HepG2 (cell line): ENCODE results near the gene TMEM151A. TPM values are rescaled to one million over a fixed set of nuclear protein-coding genes. Genes with fewer than 3 reads are reported as not detected.

ENCODE experiments used
- AGO2 ChIP-seq: fragments of 200-400 bp; formaldehyde crosslinking; optimal IDR thresholded peaks from 2 replicates; pipeline ENCODE3; 2017; ENCODE audit warnings: mild to moderate bottlenecking, low read depth, low read length, moderate library complexity
- CREB3 ChIP-seq: sonication (generic); formaldehyde crosslinking; IDR thresholded peaks from 2 replicates; pipeline ENCODE4 v1.5.0; 2020; ENCODE audit warnings: missing genetic modification reagents
- FOXJ3 ChIP-seq: sonication (generic); formaldehyde crosslinking; IDR thresholded peaks from 2 replicates; pipeline ENCODE4 v1.4.0; 2020; ENCODE audit warnings: missing genetic modification reagents, mild to moderate bottlenecking, borderline replicate concordance
- GZF1 ChIP-seq: sonication (generic); formaldehyde crosslinking; IDR thresholded peaks from 2 replicates; pipeline ENCODE4 v1.5.1; 2020; ENCODE audit warnings: mild to moderate bottlenecking, missing genetic modification reagents
- HMG20A ChIP-seq: IDR thresholded peaks from 2 replicates; pipeline ENCODE4 v1.6.1; 2016; ENCODE audit warnings: borderline replicate concordance
- MED13 ChIP-seq: sonication (generic); formaldehyde crosslinking; IDR thresholded peaks from 2 replicates; pipeline ENCODE4 v1.5.0; 2020; ENCODE audit warnings: missing genetic modification reagents
- NCOA5 ChIP-seq: sonication (generic); formaldehyde crosslinking; IDR thresholded peaks from 2 replicates; pipeline ENCODE4 v1.4.0; 2020; ENCODE audit warnings: missing genetic modification reagents
- SATB2 ChIP-seq: sonication (generic); formaldehyde crosslinking; IDR thresholded peaks from 2 replicates; pipeline ENCODE4 v1.5.0; 2020; ENCODE audit warnings: missing genetic modification reagents
- SMYD3 ChIP-seq: sonication (generic); formaldehyde crosslinking; IDR thresholded peaks from 2 replicates; pipeline ENCODE4 v1.8.1; 2023; ENCODE audit warnings: mild to moderate bottlenecking, missing genetic modification reagents
- SPEN ChIP-seq: sonication (generic); formaldehyde crosslinking; IDR thresholded peaks from 2 replicates; pipeline ENCODE4 v1.5.1; 2020; ENCODE audit warnings: low read depth, mild to moderate bottlenecking, missing genetic modification reagents
- ZBTB40 ChIP-seq, 2 experiments: fragments of 450-650 bp in 1 of 2; sonication (generic) in 1 of 2; formaldehyde crosslinking in 1 of 2; IDR thresholded peaks; 2 replicates each; pipeline versions ENCODE4 v1.6.1 to v1.8.0; 2016 to 2022; ENCODE audit warnings: antibody characterized with exemption in 1 of 2, mild to moderate bottlenecking in 1 of 2, missing genetic modification reagents in 1 of 2
- ZBTB7A ChIP-seq: sonication (generic); formaldehyde crosslinking; IDR thresholded peaks from 2 replicates; pipeline ENCODE4 v1.8.0; 2022; ENCODE audit warnings: mild to moderate bottlenecking, missing genetic modification reagents
- ZFP90 ChIP-seq: sonication (generic); formaldehyde crosslinking; IDR thresholded peaks from 2 replicates; pipeline ENCODE4 v1.8.0; 2022; ENCODE audit warnings: missing genetic modification reagents, mild to moderate bottlenecking, inconsistent platforms, borderline replicate concordance
- ZNF274 ChIP-seq: sonication (generic); formaldehyde crosslinking; IDR thresholded peaks from 2 replicates; pipeline ENCODE4 v1.5.1; 2020; ENCODE audit warnings: mild to moderate bottlenecking, missing genetic modification reagents
- ZNF335 ChIP-seq: sonication (generic); formaldehyde crosslinking; IDR thresholded peaks from 2 replicates; pipeline ENCODE4 v1.4.0; 2020; ENCODE audit warnings: missing genetic modification reagents
- ZNF468 ChIP-seq: sonication (generic); formaldehyde crosslinking; IDR thresholded peaks from 2 replicates; pipeline ENCODE4 v1.8.0; 2022; ENCODE audit warnings: mild to moderate bottlenecking, moderate library complexity, missing genetic modification reagents
- ZNF577 ChIP-seq: sonication (generic); formaldehyde crosslinking; IDR thresholded peaks from 2 replicates; pipeline ENCODE4 v1.4.0; 2020; ENCODE audit warnings: mild to moderate bottlenecking, low read depth, missing genetic modification reagents, borderline replicate concordance
- ZNF775 ChIP-seq: sonication (generic); formaldehyde crosslinking; IDR thresholded peaks from 2 replicates; pipeline ENCODE4 v1.4.0; 2020; ENCODE audit warnings: missing genetic modification reagents, mild to moderate bottlenecking, moderate library complexity, borderline replicate concordance
- polyA plus RNA-seq, 8 experiments: library from polyadenylated mRNA; depleted of rRNA in 3 of 8; stranded (reverse) in 7 of 8; unstranded in 1 of 8; fragments of >200 nt; fragmentation: Illumina TruSeq in 4 of 8; extraction: Trizol in 4 of 8; gene quantifications; 2 replicates each; pipeline versions ENCODE4 v1.2.1 to v1.2.3, GENCODE V29; 2011 to 2016; ENCODE audit warnings: low read depth in 4 of 8, missing spikeins in 1 of 8, mixed read lengths in 1 of 8; ENCODE audit not compliant: insufficient read depth in 1 of 8
- total RNA-seq, 5 experiments: library from RNA; depleted of rRNA; stranded (reverse); fragments of >200 nt; fragmentation: Illumina TruSeq; extraction: Trizol; gene quantifications; 2 replicates each; pipeline ENCODE4 v1.2.3, GENCODE V29; 2016; ENCODE audit warnings: low read depth in 1 of 5

The TMEM151A gene
- total and polyA plus RNA-seq, 2 of the 13 experiments (the other 11 are each of a cell fraction or from before 2014, with no cell fraction given), result 0.18 to 0.33 TPM

GRCh38 chr11:66289548-66290329 lies 2.0 kb upstream of the TMEM151A start (continued):
- no peak for TF ChIP-seq ZBTB40 (IDR thresholded peaks at IDR 0.05)
- TF ChIP-seq ZBTB40 (CRISPR knock-in tag; IDR thresholded peaks at IDR 0.05), result no peak; the same call in 1 of the 2 replicates
- TF ChIP-seq ZFP90 (CRISPR knock-in tag), result 0 out of 2 replicates have a peak, but pooled peaks have one; percentile 71
- TF ChIP-seq SPEN (CRISPR knock-in tag), result peak; percentile 18; the same call in 1 of the 2 replicates
- TF ChIP-seq ZBTB7A (CRISPR knock-in tag), result peak; percentile 67; the same call in 1 of the 2 replicates
- TF ChIP-seq HMG20A (CRISPR knock-in tag), result no peak
- TF ChIP-seq GZF1 (CRISPR knock-in tag), result peak; percentile 77; the same call in 1 of the 2 replicates
- peak; percentile 70; the same call in 1 of the 2 replicates for TF ChIP-seq MED13 (CRISPR knock-in tag)
- peak; percentile 45; the same call in 1 of the 2 replicates for TF ChIP-seq ZNF335 (CRISPR knock-in tag)
- peak; percentile 92; the same call in 1 of the 2 replicates for TF ChIP-seq ZNF577
- peak; percentile 82; the same call in 1 of the 2 replicates for TF ChIP-seq SATB2 (CRISPR knock-in tag)
- TF ChIP-seq CREB3 (CRISPR knock-in tag), result peak; percentile 94; the same call in 1 of the 2 replicates
- TF ChIP-seq FOXJ3 (CRISPR knock-in tag), result no peak; the same call in 1 of the 2 replicates
- TF ChIP-seq ZNF775 (CRISPR knock-in tag), result no peak
- no peak for TF ChIP-seq NCOA5 (CRISPR knock-in tag)
- peak; percentile 82 for TF ChIP-seq AGO2
- TF ChIP-seq ZNF468 (CRISPR knock-in tag), result no peak
- peak; percentile 48; the same call in 1 of the 2 replicates for TF ChIP-seq SMYD3 (CRISPR knock-in tag)
- TF ChIP-seq ZNF274 (CRISPR knock-in tag), result peak; percentile 66; the same call in 1 of the 2 replicates
